Bone marrow (tissue), 2 donors: ENCODE data around the gene SERTAD2.

Experiments
- DNase-seq, 2 donors: peaks; one replicate each; lab custom pipeline; 2025; lab: John Stamatoyannopoulos, UW

Gene SERTAD2

GRCh38 chr2:64672708-64673107 is 19.0 kb upstream of the SERTAD2 start:
- no peak for DNase-seq

GRCh38 chr2:64670047-64670446 is 16.3 kb upstream of the SERTAD2 start:
- DNase-seq: no peak

DNA sequence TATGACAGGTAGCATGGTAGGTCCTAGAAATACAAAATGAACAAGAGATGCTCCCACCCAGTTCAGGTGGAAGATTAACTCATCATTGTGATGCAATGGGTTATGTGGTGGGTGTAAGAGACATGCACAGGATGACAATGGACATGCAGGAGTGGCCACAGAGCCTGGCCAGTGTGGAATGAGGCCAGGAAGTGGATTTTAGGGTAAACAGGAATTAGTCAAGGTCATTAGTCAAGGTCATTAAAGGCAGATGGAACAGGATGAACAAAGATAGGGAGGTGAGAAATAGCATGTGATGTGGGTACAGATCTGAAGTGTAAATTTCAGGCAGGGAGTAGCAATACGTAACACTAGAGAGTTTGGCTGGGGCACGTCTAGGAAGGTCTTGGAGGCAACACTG is 15.6 kb upstream of the SERTAD2 start:
- no peak for DNase-seq

DNA sequence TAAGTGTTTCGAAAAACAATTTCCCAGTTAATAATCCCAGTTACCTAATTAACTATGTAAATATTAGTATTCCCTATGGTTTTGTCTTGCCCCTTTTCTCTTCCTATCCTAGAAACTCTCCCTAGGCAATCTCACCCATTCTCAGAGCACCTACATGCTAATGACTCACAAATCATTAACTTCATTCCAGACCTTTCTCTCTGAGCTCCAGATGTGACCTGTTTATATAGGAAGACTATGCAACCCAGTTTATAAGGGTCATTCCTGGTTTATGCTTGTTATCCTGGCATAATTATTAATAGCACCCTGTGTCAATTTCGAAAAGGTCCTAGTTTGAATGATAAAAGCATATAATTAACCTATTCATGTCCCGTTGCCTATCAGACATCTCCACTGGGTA is 14.8 kb upstream of the SERTAD2 start:
- DNase-seq: no peak

GRCh38 chr2:64667535-64667934 is 13.8 kb upstream of the SERTAD2 start:
- peak in 1 of 2 donors; percentile 10 for DNase-seq

DNA sequence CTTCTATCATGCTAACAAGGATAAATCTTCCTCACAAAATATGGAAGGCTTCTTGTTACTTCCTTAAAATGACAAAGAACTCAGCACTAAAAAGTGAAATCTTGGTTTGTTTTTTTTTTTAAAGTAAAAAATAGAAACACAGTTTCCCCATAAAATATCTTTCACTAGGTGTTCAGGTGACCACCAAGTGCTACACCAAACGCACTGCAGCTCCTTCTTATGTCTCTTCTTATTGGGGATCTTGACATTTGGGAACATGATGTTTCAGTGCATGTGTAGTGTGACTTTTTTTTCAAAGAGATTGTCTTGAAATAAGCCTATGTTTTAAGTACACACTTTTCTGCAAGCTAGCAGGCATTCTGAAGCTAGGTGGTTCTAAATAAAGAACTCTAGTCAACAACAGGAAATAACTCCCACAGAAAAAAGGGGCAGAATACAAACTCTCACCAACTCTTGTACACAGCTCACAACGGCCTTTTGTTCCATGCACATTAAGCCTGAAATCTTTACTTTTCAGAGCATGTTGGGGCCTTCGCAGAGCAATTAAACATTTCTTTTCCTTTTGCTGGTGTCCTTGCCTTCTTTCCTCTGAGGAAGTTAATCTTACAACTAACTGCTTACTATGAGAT is 13.2 kb upstream of the SERTAD2 start:
- peak in 1 of 2 donors; percentile 60 for DNase-seq

GRCh38 chr2:64665709-64666108 is 12.0 kb upstream of the SERTAD2 start:
- DNase-seq: no peak

DNA sequence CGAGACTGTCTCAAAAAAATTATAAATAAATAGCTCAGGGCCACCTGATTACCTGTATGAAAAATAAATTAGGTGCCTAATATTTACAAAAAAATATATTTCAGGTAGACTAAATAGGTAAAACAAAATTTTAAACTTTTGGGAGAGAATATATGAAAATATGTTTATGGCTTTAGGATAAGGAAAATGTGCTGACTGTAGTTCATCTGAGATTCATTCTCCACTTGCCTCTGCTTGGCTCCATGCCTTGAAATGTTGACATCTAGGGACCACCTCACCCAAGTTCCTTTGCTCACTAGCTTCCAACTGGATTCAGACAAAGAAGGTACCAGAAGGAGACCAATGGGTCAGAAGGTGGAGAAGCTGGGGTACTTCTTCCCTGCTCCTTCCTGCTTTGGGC is 9.7 kb upstream of the SERTAD2 start:
- no peak for DNase-seq

GRCh38 chr2:64661741-64662169 is 8.0 kb upstream of the SERTAD2 start:
- DNase-seq: peak in 1 of 2 donors; percentile 70

DNA sequence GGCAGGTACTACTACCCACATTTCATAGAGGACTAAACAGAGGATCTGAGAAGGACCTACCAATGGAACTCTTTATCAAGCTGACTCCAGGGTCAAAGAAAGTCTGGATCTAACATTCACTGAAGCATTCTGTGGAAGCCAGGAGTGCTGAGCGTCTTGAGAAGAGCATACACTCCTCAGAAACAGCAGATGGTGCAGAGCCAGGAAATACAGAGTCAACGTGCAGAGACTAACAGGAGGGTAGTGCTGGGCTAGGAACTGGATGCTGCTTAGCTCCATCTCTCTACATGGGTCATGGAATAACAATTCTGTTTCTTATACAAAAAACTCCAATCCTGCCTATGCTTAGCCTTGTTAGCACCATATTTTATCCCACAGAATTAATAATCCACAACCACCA is 5.5 kb upstream of the SERTAD2 start:
- DNase-seq: no peak

DNA sequence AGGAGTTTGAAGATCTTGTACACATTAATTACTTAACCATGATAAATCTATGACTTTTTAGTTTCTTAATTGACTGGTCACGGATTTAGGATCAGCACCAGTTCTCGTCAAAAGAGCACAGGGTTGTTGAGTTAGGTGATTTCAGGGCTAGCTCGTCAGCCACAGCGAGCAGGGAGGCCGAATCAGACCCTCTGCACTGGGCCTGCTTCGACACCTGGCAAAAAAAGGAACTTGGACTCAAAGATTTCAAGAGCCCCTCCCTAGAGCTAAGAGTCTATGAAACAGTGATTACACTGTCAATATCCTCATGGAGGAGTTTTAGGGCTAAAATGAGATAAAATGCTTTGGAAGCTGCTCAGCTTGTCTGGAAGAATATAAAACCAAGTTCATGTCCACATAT is 4.6 kb upstream of the SERTAD2 start:
- peak in 1 of 2 donors; percentile 46 for DNase-seq

- peak in 1 of 2 donors; percentile 88 for DNase-seq
Observed at GRCh38 chr2:64657411-64657810, 3.7 kb upstream of the SERTAD2 start.

DNA sequence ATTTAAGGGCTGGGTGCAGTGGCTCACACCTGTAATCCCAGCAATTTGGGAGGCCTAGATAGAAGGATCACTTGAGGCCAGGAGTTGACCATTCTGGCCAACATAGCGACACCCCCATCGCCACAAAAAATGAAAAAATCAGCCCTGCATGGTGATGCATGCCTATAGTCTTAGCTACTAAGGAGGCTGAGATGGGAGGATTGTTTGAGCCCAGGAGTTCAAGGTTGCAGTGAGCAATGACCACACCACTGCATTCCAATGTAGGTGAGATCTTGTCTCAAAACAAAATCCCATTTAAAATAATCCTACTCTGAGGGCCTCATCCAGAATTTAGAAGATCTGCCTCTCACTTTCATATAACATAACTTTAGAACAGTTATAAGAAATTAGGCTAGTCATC is 2.7 kb upstream of the SERTAD2 start:
- no peak for DNase-seq

DNA sequence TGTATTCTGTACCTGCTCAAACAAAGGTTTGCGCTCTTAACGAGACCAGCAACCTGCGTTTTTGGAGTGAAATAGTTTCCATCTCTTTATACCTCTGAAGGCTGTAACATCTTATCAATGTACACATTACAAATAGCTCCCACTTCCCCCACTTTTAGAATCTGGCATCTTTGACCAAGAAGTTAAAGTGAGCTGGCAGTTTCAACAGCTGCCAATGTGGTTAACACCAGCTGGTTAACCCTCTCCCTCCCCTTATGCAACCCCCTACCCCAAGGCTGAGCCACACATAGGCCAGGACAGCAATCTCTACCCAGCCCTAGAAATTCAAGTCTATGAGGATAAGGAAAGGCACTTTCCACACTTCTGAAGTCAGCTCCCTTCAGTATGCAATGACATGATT is 2.2 kb upstream of the SERTAD2 start:
- DNase-seq: peak in 1 of 2 donors; percentile 49

DNA sequence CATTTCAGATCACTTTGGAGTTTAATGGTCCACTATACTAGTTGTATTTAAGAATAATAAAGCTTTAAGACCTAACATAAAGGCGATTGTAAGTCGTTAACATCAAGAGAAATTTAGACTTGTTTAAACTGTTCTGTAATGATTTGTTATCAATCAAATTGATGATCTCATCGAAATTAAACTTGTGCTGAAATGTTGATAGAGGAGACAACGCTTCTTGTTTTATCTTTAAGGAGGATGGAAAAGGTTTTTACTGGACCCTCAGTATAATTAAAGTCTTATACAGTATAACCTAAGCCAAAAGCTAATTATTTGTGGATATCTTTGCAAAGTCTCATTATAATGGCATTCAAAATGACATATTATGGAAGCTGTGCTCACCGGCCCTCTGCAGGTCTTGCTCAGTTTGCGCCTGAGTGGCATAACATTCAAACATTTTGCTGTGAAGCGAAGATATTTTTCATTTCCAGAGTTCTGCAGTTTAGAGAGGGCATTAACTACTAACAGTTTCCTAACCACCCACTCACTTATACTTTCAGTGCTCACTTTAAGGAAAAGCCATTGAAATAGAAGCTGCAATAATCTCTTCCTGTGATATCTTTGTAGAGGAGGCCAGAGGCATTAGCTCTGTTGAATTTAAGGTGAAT is 1.4 kb upstream of the SERTAD2 start:
- DNase-seq: no peak

GRCh38 chr2:64654063-64654811 is 524 bp upstream of the SERTAD2 start:
- peak; percentile 82 to 91 for DNase-seq

- DNase-seq: peak; percentile 16 to 38
Observed at GRCh38 chr2:64652231-64653108, 1.2 kb downstream of the SERTAD2 start.

DNA sequence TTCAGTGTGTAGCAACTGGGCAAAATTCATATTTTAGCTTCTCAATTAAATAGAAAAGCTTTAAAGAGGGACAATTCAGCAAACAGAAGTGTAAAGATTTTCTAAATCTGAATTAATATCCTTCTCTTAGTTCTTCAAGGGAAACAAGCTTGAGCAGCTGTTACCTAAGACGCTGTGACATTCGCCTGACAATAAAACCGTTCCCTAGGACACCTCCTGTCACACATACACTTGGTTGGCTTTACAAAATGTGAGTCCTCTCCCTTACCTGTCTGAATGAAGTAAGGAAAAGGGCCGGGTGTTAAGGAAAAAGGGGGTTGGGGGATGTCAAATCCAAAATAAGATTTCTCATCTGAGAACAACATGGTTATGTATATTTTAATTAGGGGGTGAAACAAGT is 2.1 kb downstream of the SERTAD2 start:
- no peak for DNase-seq

DNA sequence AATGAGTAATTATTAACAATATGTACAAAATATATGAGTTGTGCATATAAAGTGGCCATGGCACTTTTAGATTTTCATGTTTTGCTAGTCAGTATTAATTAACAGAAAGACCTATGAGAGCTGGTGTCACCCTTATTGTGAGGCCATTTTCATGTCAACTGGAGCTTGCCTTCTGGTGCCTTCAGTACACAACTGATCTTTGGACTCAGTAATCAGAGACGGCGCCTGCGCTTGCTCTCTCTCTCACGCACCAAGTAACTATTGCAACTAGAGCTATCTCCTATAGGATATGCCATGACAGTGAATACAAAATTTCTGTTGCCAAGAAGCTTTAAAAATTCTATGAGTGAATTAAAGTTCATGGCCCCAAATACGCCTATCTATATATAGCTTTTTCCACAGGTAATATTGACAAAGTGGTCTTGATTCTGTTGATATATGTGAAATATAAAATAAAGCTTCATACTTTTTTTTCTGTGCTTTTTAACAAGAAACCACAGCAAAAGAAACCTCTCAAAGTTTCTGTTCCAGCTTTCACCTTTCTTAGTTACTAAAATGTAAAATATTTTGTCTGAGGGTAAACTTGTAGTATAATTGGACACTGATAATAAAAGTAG is 2.9 kb downstream of the SERTAD2 start:
- no peak for DNase-seq

- DNase-seq: no peak
Observed at GRCh38 chr2:64650296-64650695, 3.4 kb downstream of the SERTAD2 start.

DNA sequence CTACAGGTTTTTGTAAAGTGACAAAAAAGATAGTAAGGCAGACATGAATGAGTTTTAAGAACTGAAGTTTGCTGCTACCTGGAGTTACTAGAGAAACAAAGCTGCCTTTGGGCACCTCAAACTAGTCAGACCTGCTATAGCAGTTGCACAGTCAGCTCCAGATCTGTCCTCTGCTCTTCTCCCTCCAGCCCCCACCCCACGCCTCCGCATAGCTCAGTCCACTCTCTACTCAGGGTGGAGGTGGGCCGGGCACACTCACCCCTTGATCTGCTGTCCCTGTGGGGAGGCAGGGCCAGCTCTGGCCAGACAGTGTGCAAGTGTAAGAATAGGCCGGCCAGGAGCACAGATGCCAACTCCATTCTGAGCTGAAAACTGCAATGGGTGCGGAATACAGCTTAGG is 4.1 kb downstream of the SERTAD2 start:
- DNase-seq: no peak

GRCh38 chr2:64649013-64649484 is 4.7 kb downstream of the SERTAD2 start:
- DNase-seq: no peak
